Measurements from ENCODE around the gene SMCO3.

The SMCO3 gene

DNA sequence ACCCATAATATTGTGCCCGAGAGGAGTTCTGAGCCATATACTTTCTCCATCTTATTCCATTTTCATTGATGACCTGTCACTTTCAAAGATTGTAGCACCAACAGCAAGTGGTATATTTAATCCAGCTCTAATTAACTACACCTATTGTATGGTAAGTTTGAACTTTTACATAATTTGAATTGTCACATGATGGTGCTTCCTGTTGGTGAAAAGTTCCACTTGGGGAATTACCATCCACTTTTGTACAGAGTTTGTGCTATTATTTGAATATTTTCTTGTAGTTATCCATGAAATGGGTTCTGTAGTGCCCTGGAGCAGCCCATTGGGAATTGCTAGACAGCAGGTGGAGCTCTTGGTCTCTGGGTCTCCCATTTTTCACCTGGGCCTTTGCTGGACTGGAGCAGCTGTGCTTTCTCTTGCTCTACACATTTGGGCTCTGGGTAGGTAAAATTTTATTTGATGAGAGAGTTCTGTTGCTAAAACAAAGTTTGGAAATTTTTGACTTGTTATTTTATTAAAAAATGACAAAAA is 3.0 kb downstream of the SMCO3 start:
- Mint-ChIP-seq H3K9me3 (no peaks in the 10 kb centered on the region), H3K4me3 (no peak overlapping the region), H3K4me1 (ENCODE audit: low read depth) (peaks cover 7% of the 10 kb centered on the region), H3K27ac (no peak overlapping the region), H3K36me3 (ENCODE audit: low read depth) (no peaks in the 10 kb centered on the region), H3K27me3 (peaks cover 2% of the 10 kb centered on the region)
- intact Hi-C loops (cut with micrococcal nuclease): no loop called here

- no peaks in the 10 kb centered on the region for H3K9me3 Mint-ChIP-seq
- peaks cover 2% of the 10 kb centered on the region for H3K27me3 Mint-ChIP-seq
- H3K36me3 Mint-ChIP-seq (ENCODE audit: low read depth): no peaks in the 10 kb centered on the region
- no peak overlapping the region for H3K4me3 Mint-ChIP-seq
- H3K4me1 Mint-ChIP-seq (ENCODE audit: low read depth): peaks cover 7% of the 10 kb centered on the region
- intact Hi-C loops (cut with micrococcal nuclease): no loop called here
- H3K27ac Mint-ChIP-seq: no peak overlapping the region
These were observed 3.6 kb downstream of the SMCO3 start for GRCh38 chr12:14810167-14810952.

DNA sequence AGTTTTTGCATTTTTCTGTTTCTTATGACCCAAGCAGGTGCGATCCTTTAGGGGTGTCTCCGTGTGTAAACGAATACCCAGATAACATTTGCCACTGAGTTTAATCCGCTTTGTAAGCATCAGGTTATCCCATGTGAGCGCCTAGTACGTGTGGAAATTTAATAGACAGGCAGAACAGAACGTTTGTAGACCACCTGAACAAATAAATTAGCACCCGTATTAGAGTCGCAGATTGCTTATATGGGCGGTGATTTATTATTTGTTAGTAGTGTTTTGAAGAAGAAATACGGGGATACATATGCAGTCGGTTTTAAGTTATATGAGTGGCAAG is 10.2 kb downstream of the SMCO3 start:
- Mint-ChIP-seq H3K36me3 (ENCODE audit: low read depth) (peaks cover 22% of the 10 kb centered on the region), H3K9me3 (no peaks in the 10 kb centered on the region)
- intact Hi-C loops (cut with micrococcal nuclease): loop anchor here (1.0 kb wide), 2 partner anchors 29 to 33 kb away; a partner anchor contains a TSS

DNA sequence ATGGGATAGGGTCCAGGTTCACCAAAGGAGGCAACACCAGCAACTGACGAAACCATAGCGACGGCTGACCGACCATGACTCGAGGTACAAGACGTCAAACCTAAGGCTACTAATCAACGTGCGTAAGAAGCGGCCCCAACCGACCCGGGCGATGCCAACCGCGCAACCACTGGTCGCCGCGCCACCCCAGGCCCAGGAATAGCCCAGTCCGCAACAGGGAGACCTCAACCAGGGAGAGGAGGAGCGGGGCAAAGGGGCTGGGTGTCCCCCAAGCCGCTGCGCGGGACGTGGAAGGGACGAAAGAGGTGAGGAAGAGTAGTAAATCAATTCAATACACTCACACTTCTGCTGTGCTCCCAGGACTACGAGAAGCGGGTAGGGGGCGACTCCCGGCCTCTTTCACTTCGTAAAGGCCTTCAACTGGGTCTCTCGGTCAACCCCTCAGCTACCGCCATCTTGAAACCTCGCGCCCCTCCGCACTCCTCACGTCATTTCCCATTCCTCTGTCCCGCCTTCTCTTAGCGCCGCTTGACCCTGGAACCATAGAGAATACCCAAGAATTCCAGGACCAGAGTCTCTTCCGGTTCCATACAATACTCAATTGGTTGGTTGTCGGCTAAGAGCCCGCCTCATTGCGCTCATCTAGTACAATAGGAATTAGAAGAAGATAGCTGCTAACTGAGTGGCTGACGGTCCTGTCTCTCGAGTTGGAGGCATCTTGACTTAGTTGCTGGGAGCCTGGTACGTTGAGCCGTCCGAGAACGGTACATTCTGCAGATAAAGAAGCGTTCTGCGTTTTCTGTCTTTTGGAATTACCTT is 10.8 kb downstream of the SMCO3 start, which contains the start of the genes C12orf60 and WBP11:
TSS of gene C12orf60 (plus strand) at position 660 of the 819 bp plus-strand sequence. CDS start 19,266 bp downstream, outside the sequence.
TSS of gene WBP11 (minus strand) at position 468 of the 819 bp plus-strand sequence. CDS start 2,095 bp downstream, outside the sequence.
- Mint-ChIP-seq H3K27ac (no peak within 1 kb of the TSS), H3K9me3 (no peaks in the 10 kb centered on the region), H3K27me3 (no peaks in the 10 kb centered on the region), H3K4me3 (no peak within 1 kb of the TSS), H3K36me3 (ENCODE audit: low read depth) (peaks cover 28% of the 10 kb centered on the region), H3K4me1 (ENCODE audit: low read depth) (peaks cover 10% of the 10 kb centered on the region)
- intact Hi-C loops (cut with micrococcal nuclease): loop anchor here (1.0 kb wide), 2 partner anchors 29 to 33 kb away; a partner anchor contains a TSS

More for the DNA sequence above, 10.2 kb downstream of the SMCO3 start:
- no peak overlapping the region for H3K27ac Mint-ChIP-seq
- no peaks in the 10 kb centered on the region for H3K27me3 Mint-ChIP-seq
- peaks cover 10% of the 10 kb centered on the region for H3K4me1 Mint-ChIP-seq (ENCODE audit: low read depth)
- no peak overlapping the region for H3K4me3 Mint-ChIP-seq

DNA sequence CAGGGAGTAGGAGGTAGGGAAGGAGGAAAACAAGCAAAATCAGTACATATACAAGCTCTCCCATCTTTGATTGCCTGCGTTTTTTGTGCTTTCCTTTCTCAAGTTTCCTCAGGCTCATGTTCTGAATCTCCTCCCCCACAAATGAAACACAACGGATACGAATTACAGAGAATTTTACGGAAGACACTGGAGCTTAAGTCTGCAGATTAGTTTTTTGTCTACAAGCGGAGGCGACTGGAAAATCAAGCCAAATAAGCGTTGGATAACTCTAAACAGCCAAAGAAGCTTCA is 11.3 kb downstream of the SMCO3 start:
- peaks cover 33% of the 10 kb centered on the region for H3K36me3 Mint-ChIP-seq (ENCODE audit: low read depth)
- H3K9me3 Mint-ChIP-seq: no peaks in the 10 kb centered on the region
- H3K27me3 Mint-ChIP-seq: no peaks in the 10 kb centered on the region
- peaks cover 10% of the 10 kb centered on the region for H3K4me1 Mint-ChIP-seq (ENCODE audit: low read depth)
- no peak overlapping the region for H3K27ac Mint-ChIP-seq
- no peak overlapping the region for H3K4me3 Mint-ChIP-seq
- intact Hi-C loops (cut with micrococcal nuclease): loop anchor here (1.0 kb wide), 2 partner anchors 28 to 32 kb away; a partner anchor contains a TSS

GRCh38 chr12:14802247-14802646 is 11.7 kb downstream of the SMCO3 start:
- Mint-ChIP-seq H3K4me3 (no peak overlapping the region), H3K27me3 (no peaks in the 10 kb centered on the region), H3K27ac (no peak overlapping the region), H3K9me3 (no peaks in the 10 kb centered on the region), H3K4me1 (ENCODE audit: low read depth) (peaks cover 10% of the 10 kb centered on the region), H3K36me3 (ENCODE audit: low read depth) (peaks cover 38% of the 10 kb centered on the region)
- intact Hi-C loops (cut with micrococcal nuclease): no loop called here

DNA sequence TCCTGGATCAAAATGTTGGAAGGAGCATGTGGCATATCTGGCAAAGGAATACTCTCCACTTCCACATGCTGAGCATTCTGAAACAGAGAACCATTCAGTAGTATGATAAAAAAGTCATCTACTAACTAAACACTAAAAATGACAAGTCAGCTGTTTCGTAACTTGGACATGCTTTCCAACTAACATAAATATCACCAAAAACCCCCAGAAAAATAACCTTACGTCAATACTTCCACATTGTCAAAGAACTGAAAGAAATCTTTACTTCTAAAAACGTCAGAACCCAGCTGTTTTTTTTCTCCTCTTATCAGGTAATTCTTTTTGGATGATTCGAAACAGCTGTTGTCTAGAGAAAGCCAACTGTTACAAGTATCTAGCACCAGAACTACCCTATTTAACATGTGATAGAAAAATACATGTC is 18.9 kb downstream of the SMCO3 start:
- no peaks in the 10 kb centered on the region for H3K9me3 Mint-ChIP-seq
- no peak overlapping the region for H3K4me3 Mint-ChIP-seq
- peaks cover 97% of the 10 kb centered on the region for H3K36me3 Mint-ChIP-seq (ENCODE audit: low read depth)
- H3K27me3 Mint-ChIP-seq: no peaks in the 10 kb centered on the region
- H3K27ac Mint-ChIP-seq: no peak overlapping the region
- intact Hi-C loops (cut with micrococcal nuclease): no loop called here
- peaks cover 6% of the 10 kb centered on the region for H3K4me1 Mint-ChIP-seq (ENCODE audit: low read depth)

GRCh38 chr12:14785568-14785967 is 28.4 kb downstream of the SMCO3 start:
- H3K27ac Mint-ChIP-seq: no peak overlapping the region
- H3K9me3 Mint-ChIP-seq: no peaks in the 10 kb centered on the region
- no peaks in the 10 kb centered on the region for H3K27me3 Mint-ChIP-seq
- intact Hi-C loops (cut with micrococcal nuclease): no loop called here
- H3K36me3 Mint-ChIP-seq (ENCODE audit: low read depth): peaks cover 49% of the 10 kb centered on the region
- no peak overlapping the region for H3K4me3 Mint-ChIP-seq
- H3K4me1 Mint-ChIP-seq (ENCODE audit: low read depth): peaks cover 8% of the 10 kb centered on the region

DNA sequence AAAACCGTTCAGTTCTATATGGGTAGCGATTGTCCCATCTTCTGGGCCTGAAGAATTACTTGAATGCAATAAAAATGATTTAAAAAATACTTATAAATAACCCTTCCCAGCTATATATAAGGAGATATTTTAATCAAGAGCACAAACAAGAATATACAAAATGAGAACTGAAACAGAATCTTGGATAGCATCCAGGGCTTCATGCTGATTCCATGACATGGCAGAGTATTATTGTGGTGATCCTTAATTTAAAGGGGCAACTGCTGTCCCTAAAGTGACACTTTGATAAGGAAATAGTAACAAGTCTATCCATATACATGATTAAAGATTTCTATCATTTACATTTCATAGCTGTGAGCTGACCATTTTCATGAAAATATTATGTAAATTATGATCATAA is 29.5 kb downstream of the SMCO3 start:
- intact Hi-C loops (cut with micrococcal nuclease): no loop called here
- H3K36me3 Mint-ChIP-seq (ENCODE audit: low read depth): peaks cover 38% of the 10 kb centered on the region
- H3K4me1 Mint-ChIP-seq (ENCODE audit: low read depth): peaks cover 12% of the 10 kb centered on the region
- no peaks in the 10 kb centered on the region for H3K9me3 Mint-ChIP-seq
- no peak overlapping the region for H3K4me3 Mint-ChIP-seq
- H3K27ac Mint-ChIP-seq: peak overlapping the region; percentile 84
- H3K27me3 Mint-ChIP-seq: no peaks in the 10 kb centered on the region

- Mint-ChIP-seq H3K4me3 (no peak overlapping the region), H3K27me3 (no peaks in the 10 kb centered on the region), H3K4me1 (ENCODE audit: low read depth) (peaks cover 12% of the 10 kb centered on the region), H3K9me3 (no peaks in the 10 kb centered on the region), H3K27ac (no peak overlapping the region), H3K36me3 (ENCODE audit: low read depth) (peaks cover 21% of the 10 kb centered on the region)
- intact Hi-C loops (cut with micrococcal nuclease): no loop called here
These were observed 31.2 kb downstream of the SMCO3 start for GRCh38 chr12:14782756-14783155.

DNA sequence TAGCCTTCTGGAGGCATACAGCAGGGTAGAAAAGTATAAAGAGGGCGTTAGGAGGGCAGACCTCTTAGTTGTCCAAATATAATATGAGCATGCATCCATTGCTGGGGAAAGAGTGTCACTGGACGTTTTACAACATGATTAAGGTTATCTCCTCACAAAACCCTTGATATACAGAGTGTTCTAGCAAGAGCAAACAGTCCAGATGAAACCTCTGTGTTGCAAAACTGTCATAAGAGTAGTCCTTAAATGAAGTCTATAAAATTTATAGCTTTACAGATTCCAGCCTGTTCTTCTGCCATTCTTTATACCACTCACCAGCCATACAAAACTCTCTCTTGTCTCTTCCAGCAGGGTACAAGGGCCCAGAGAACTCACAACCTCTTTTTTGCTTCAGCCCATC is 32.4 kb downstream of the SMCO3 start:
- Mint-ChIP-seq H3K4me1 (ENCODE audit: low read depth) (peaks cover 18% of the 10 kb centered on the region), H3K4me3 (no peak overlapping the region), H3K27ac (no peak overlapping the region), H3K27me3 (no peaks in the 10 kb centered on the region), H3K9me3 (no peaks in the 10 kb centered on the region), H3K36me3 (ENCODE audit: low read depth) (peaks cover 9% of the 10 kb centered on the region)
- intact Hi-C loops (cut with micrococcal nuclease): no loop called here

DNA sequence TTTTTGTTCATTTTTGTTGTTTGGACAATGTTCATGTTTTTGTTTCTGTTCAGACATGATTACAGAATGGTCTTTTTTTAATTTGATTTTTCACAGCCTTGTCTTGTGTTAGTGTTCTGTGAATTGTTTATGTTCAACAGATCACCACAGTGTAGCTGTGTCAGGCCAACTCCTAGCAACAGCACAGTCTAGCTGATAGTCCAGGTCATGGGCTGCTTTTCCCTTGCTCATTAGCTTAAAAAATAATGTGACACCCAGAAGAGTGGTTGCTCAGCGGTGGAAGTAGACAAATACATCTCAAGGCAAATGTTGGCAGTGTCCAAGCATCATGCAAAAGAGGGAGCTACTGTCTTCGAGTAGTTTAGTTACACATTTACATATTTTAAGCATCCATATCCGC is 33.1 kb downstream of the SMCO3 start:
- H3K27me3 Mint-ChIP-seq: no peaks in the 10 kb centered on the region
- intact Hi-C loops (cut with micrococcal nuclease): no loop called here
- H3K4me1 Mint-ChIP-seq (ENCODE audit: low read depth): peaks cover 24% of the 10 kb centered on the region
- H3K27ac Mint-ChIP-seq: no peak overlapping the region
- no peak overlapping the region for H3K4me3 Mint-ChIP-seq
- no peaks in the 10 kb centered on the region for H3K9me3 Mint-ChIP-seq
- H3K36me3 Mint-ChIP-seq (ENCODE audit: low read depth): peaks cover 6% of the 10 kb centered on the region

GRCh38 chr12:14779834-14780233 is 34.1 kb downstream of the SMCO3 start:
- peaks cover 11% of the 10 kb centered on the region for H3K36me3 Mint-ChIP-seq (ENCODE audit: low read depth)
- H3K4me1 Mint-ChIP-seq (ENCODE audit: low read depth): peaks cover 31% of the 10 kb centered on the region
- intact Hi-C loops (cut with micrococcal nuclease): loop anchor here (10.0 kb wide), 1 partner anchor 745 kb away; no protein-coding TSS in a partner anchor
- H3K4me3 Mint-ChIP-seq: no peak overlapping the region
- H3K27me3 Mint-ChIP-seq: no peaks in the 10 kb centered on the region
- H3K9me3 Mint-ChIP-seq: no peaks in the 10 kb centered on the region
- H3K27ac Mint-ChIP-seq: no peak overlapping the region

GRCh38 chr12:14777271-14777670 is 36.7 kb downstream of the SMCO3 start:
- Mint-ChIP-seq H3K4me3 (no peak overlapping the region), H3K9me3 (no peaks in the 10 kb centered on the region), H3K4me1 (ENCODE audit: low read depth) (peaks cover 30% of the 10 kb centered on the region), H3K27ac (no peak overlapping the region), H3K36me3 (ENCODE audit: low read depth) (peaks cover 15% of the 10 kb centered on the region), H3K27me3 (no peaks in the 10 kb centered on the region)
- intact Hi-C loops (cut with micrococcal nuclease): loop anchor here (10.0 kb wide), 1 partner anchor 748 kb away; no protein-coding TSS in a partner anchor

All from dendritic cell treated with granulocyte-macrophage colony-stimulating factor and Interleukin-4, amounts not matched to agents 40 ng/mL and 50 ng/mL, for 4 days (primary cell).